ENCODE data around the gene PPP5C. TPM values are rescaled to one million over a fixed set of nuclear protein-coding genes. Genes with fewer than 3 reads are reported as not detected.

Gene PPP5C
- total RNA-seq, 1 experiment from 2014 or later, result 102 TPM

DNA sequence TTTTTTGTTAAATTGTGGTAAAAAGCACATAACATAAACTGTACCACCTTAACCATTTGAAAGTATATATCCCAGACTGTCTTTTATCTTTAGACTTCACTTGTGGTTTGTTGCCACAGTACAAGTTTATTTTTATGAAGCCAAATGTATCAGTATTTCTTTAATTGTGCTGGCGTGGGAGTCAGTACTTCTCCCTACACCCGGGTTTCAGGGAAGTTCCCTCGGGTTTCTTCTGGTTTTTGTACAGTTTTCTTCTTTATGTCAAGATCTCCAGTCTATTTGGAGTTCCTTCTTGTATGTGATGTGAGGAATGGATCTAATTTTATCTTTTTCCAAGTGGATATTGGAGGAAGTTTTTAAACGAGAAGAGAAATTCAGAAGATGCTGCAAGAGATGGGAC lies 46.0 kb downstream of the PPP5C start:
- Histone ChIP-seq H3K9me2 (ENCODE audit: insufficient read depth) (no peaks in the 10 kb centered on the region), H3K27me3 (ENCODE audit: insufficient read depth, low read length) (no peaks in the 10 kb centered on the region), H3K9ac (ENCODE audit: low read length) (no peak overlapping the region), H3K27ac (ENCODE audit: low read depth, low read length) (no peak overlapping the region), H3K79me2 (ENCODE audit: insufficient read depth, low read length) (no peaks in the 10 kb centered on the region), H3K4me2 (ENCODE audit: low read length) (no peak overlapping the region), H3K4me1 (ENCODE audit: control insufficient read depth in 1 of 2, insufficient read depth in 2 of 2, low read length in 2 of 2) (peaks cover 4 to 11% of the 10 kb centered on the region in 2 experiments; a peak in 1 of 4 replicates), H3K9me3 (ENCODE audit: control insufficient read depth in 1 of 2, insufficient read depth in 1 of 2, low read depth in 1 of 2, low read length in 2 of 2) (no peaks in the 10 kb centered on the region; a peak in 1 of 4 replicates), H4K20me1 (ENCODE audit: insufficient read depth) (no peaks in the 10 kb centered on the region), H2AFZ (ENCODE audit: low read depth, low read length, poor library complexity, severe bottlenecking) (no peak overlapping the region), H3K4me3 (replicated peaks in 1 of 2; ENCODE audit: low read depth in 1 of 2, low read length in 2 of 2) (no peak overlapping the region), H3K36me3 (ENCODE audit: control insufficient read depth in 1 of 2, insufficient read depth in 2 of 2, low read length in 2 of 2) (peaks cover 23 to 34% of the 10 kb centered on the region in 2 experiments)
- TF ChIP-seq EGR1 (IDR thresholded peaks at IDR 0.05; ENCODE audit: low read depth) (no peak), JUND (IDR thresholded peaks at IDR 0.05) (no peak), CEBPB (IDR thresholded peaks at IDR 0.05; ENCODE audit: low read depth) (no peak)
- ChIA-PET RAD21 (ENCODE audit: low non-redundant PET in 1 of 2, low total read pairs in 2 of 2, uncharacterized antibody in 2 of 2, unreplicated experiment in 2 of 2) (no interaction called here), CTCF (no interaction called here), POLR2A (no interaction called here)
- ATAC-seq, result no peak
- intact Hi-C loops (cut with micrococcal nuclease), result no loop called here
- BruUV-seq (replicated peaks), result no TSS peak
- DNase-seq (ENCODE audit: low read depth, low spot score), result no peak

DNA sequence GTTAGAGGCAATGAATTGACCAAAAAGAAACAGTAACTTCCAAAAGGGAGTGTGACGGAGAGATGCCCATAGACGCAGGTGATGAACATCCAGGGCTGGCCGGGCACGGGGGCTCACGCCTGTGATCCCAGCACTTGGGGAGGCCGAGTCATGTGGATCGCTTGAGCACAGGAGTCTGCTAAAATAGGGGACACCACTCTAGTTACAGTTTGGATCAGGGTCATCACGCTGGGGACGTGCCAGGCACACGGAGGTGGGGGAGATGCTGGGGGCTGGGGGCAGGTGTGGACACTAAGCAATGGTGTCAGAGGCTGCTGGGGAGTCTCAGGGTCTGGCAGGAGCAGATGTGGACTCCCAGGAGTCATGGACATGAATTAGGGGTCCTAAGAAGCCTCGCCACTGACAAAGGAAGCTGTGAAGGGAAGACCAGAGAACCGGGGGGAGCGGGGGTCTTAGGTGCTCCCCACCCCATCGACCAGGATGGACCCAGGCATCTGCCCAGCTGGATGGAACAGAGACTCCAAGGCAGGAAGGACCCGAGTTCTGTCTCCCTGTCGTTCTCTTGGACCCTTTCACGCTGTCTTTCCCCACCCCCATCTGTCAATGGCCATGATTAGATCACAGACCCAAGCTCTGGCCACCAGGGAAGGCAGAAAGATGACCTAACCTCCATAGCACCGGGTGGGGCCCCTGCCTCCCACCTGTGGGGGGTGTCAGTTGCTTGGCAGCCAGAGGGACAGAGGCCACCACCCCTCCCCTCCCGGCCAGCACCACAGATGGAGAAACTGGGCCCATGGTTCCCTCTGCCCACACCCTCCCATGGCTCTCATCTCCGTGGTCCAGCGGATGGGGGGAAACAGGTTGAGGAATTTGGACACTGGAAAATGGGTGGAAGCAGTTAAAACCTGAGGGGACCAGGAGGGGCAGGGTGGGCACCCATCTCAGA lies 46.8 kb downstream of the PPP5C start:
- TF ChIP-seq YY1 (IDR thresholded peaks at IDR 0.05; ENCODE audit: extremely low read depth, insufficient replicate concordance, low read depth, low read length) (no peak), TCF7L2 (IDR thresholded peaks at IDR 0.05; ENCODE audit: borderline replicate concordance, extremely low read depth, insufficient read depth, insufficient read length) (no peak), SIN3A (IDR thresholded peaks at IDR 0.05; ENCODE audit: low read depth) (no peak), POLR2AphosphoS5 (IDR thresholded peaks at IDR 0.05; ENCODE audit: low read depth, low read length) (no peak), CBX3 (IDR thresholded peaks at IDR 0.05; ENCODE audit: low read depth) (no peak), RAD21 (IDR thresholded peaks at IDR 0.05; ENCODE audit: low read depth) (no peak), JUND (IDR thresholded peaks at IDR 0.05) (no peak), POLR2A (IDR thresholded peaks at IDR 0.05; ENCODE audit: borderline replicate concordance, extremely low read depth, insufficient read depth, insufficient read length) (no peak), EZH2phosphoT487 (IDR thresholded peaks at IDR 0.05; ENCODE audit: borderline replicate concordance) (no peak), EZH2 (IDR thresholded peaks at IDR 0.05) (no peak)
- TF ChIP-seq, protein P1, sequence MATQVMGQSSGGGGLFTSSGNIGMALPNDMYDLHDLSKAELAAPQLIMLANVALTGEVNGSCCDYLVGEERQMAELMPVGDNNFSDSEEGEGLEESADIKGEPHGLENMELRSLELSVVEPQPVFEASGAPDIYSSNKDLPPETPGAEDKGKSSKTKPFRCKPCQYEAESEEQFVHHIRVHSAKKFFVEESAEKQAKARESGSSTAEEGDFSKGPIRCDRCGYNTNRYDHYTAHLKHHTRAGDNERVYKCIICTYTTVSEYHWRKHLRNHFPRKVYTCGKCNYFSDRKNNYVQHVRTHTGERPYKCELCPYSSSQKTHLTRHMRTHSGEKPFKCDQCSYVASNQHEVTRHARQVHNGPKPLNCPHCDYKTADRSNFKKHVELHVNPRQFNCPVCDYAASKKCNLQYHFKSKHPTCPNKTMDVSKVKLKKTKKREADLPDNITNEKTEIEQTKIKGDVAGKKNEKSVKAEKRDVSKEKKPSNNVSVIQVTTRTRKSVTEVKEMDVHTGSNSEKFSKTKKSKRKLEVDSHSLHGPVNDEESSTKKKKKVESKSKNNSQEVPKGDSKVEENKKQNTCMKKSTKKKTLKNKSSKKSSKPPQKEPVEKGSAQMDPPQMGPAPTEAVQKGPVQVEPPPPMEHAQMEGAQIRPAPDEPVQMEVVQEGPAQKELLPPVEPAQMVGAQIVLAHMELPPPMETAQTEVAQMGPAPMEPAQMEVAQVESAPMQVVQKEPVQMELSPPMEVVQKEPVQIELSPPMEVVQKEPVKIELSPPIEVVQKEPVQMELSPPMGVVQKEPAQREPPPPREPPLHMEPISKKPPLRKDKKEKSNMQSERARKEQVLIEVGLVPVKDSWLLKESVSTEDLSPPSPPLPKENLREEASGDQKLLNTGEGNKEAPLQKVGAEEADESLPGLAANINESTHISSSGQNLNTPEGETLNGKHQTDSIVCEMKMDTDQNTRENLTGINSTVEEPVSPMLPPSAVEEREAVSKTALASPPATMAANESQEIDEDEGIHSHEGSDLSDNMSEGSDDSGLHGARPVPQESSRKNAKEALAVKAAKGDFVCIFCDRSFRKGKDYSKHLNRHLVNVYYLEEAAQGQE (IDR thresholded peaks at IDR 0.05; ENCODE audit: low read depth), result no peak
- TF ChIP-seq, protein P2, sequence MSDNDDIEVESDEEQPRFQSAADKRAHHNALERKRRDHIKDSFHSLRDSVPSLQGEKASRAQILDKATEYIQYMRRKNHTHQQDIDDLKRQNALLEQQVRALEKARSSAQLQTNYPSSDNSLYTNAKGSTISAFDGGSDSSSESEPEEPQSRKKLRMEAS (IDR thresholded peaks at IDR 0.05), result no peak
- TF ChIP-seq, protein P3, sequence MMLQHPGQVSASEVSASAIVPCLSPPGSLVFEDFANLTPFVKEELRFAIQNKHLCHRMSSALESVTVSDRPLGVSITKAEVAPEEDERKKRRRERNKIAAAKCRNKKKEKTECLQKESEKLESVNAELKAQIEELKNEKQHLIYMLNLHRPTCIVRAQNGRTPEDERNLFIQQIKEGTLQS (IDR thresholded peaks at IDR 0.05), result no peak
- Histone ChIP-seq H3K36me3 (ENCODE audit: control insufficient read depth in 1 of 2, insufficient read depth in 2 of 2, low read length in 2 of 2) (peaks cover 21 to 25% of the 10 kb centered on the region in 2 experiments), H3K9me2 (ENCODE audit: insufficient read depth) (no peaks in the 10 kb centered on the region), H2AFZ (ENCODE audit: low read depth, low read length, poor library complexity, severe bottlenecking) (no peak overlapping the region), H3K79me2 (ENCODE audit: insufficient read depth, low read length) (no peaks in the 10 kb centered on the region), H3K4me3 (replicated peaks in 1 of 2; ENCODE audit: low read depth in 1 of 2, low read length in 2 of 2) (no peak overlapping the region), H3K9me3 (ENCODE audit: control insufficient read depth in 1 of 2, insufficient read depth in 1 of 2, low read depth in 1 of 2, low read length in 2 of 2) (no peaks in the 10 kb centered on the region; a peak in 1 of 4 replicates), H3K27me3 (ENCODE audit: insufficient read depth, low read length) (no peaks in the 10 kb centered on the region), H3K4me2 (ENCODE audit: low read length) (no peak overlapping the region), H3K9ac (ENCODE audit: low read length) (no peak overlapping the region), H3K27ac (ENCODE audit: low read depth, low read length) (no peak overlapping the region), H4K20me1 (ENCODE audit: insufficient read depth) (no peaks in the 10 kb centered on the region), H3K4me1 (ENCODE audit: control insufficient read depth in 1 of 2, insufficient read depth in 2 of 2, low read length in 2 of 2) (peaks cover 4 to 11% of the 10 kb centered on the region in 2 experiments; a peak in 1 of 4 replicates)
- CTCF ChIA-PET, result interaction anchor here (1.0 to 2.8 kb wide), 3 partner anchors 91 to 122 kb away, joined by 3 to 16 read pairs (median 5); no protein-coding TSS in a partner anchor
- ATAC-seq (no peak), DNase-seq (ENCODE audit: low read depth, low spot score) (no peak)
- RAD21 ChIA-PET (ENCODE audit: low non-redundant PET in 1 of 2, low total read pairs in 2 of 2, uncharacterized antibody in 2 of 2, unreplicated experiment in 2 of 2), result no interaction called here
- intact Hi-C loops (cut with micrococcal nuclease), result loop anchor here (2.0 kb wide), 1 partner anchor 113 kb away; no protein-coding TSS in a partner anchor
- POLR2A ChIA-PET, result no interaction called here
- no TSS peak for BruUV-seq (replicated peaks)

All from HCT116 (cell line).